GM12878 (cell line): ENCODE data around the gene CNTN3. TPM values are rescaled to one million over a fixed set of nuclear protein-coding genes. Genes with fewer than 3 reads are reported as not detected.

ENCODE experiments used
- ATAC-seq: fragments of 200-7000 bp; cut with Tn5 transposase; 3 replicates; pipeline ENCODE4 v1.9.1; 2020; ENCODE audit warnings: mild to moderate bottlenecking, moderate library complexity
- BruUV-seq: library from RNA; stranded (reverse); fragments of 400-500 nt; replicated peaks from 2 replicates; lab custom pipeline; 2021; lab: Mats Ljungman, UMichigan
- CTCF ChIA-PET: fragments of 300-600 bp; sonication (Branson Sonifier 250); formaldehyde crosslinking; extraction: SDS; loops from one replicate; lab custom pipeline; 2021; ENCODE audit warnings: inconsistent platforms; lab: Yijun Ruan, JAX
- POLR2A ChIA-PET: fragments of 350-600 bp; formaldehyde crosslinking; extraction: SDS; loops from one replicate; lab custom pipeline; 2021; ENCODE audit warnings: inconsistent platforms; lab: Charles Lee
- RAD21 ChIA-PET: fragments of 300-600 bp; sonication (Branson Sonifier 250); formaldehyde crosslinking; loops from one replicate; lab custom pipeline; 2023; ENCODE audit warnings: antibody characterized with exemption; ENCODE audit not compliant: unreplicated experiment; lab: Charles Lee
- SMC1A ChIA-PET: fragments of 300-600 bp; sonication (Branson Sonifier 250); formaldehyde crosslinking; loops from one replicate; lab custom pipeline; 2023; ENCODE audit not compliant: unreplicated experiment, uncharacterized antibody; lab: Charles Lee
- DNase-seq: peaks from one replicate; pipeline ENCODE4 v3.0.0-alpha.2; 2011; ENCODE audit warnings: low read depth, low spot score
- FAIRE-seq: peaks from 3 replicates; lab custom pipeline; 2011; peaks lifted over from hg19 to GRCh38; lab: Jason Lieb, UNC
- H2AFZ ChIP-seq: 2 replicates; pipeline ENCODE4 v1.6.0; 2011; ENCODE audit warnings: low read depth, low read length, control low read depth; ENCODE audit not compliant: control insufficient read depth
- H3K27ac ChIP-seq: 2 replicates; pipeline ENCODE4 v1.5.1; 2011; ENCODE audit warnings: control low read depth; ENCODE audit not compliant: control insufficient read depth, insufficient read depth
- H3K27me3 ChIP-seq, 2 experiments: replicated peaks in 1 of 2; 2 replicates each; pipeline versions ENCODE4 v1.6.0 to v1.6.1; 2011; ENCODE audit warnings: low read length in 1 of 2; ENCODE audit not compliant: control insufficient read depth in 2 of 2, insufficient read depth in 2 of 2
- H3K36me3 ChIP-seq, 2 experiments: 2 replicates each; pipeline ENCODE4 v1.5.1; 2011; ENCODE audit warnings: low read length in 1 of 2; ENCODE audit not compliant: control insufficient read depth in 2 of 2, insufficient read depth in 2 of 2
- H3K4me1 ChIP-seq: 2 replicates; pipeline ENCODE4 v1.6.1; 2011; ENCODE audit warnings: mild to moderate bottlenecking, low read length, moderate library complexity, mixed read lengths; ENCODE audit not compliant: control insufficient read depth, insufficient read depth
- H3K4me2 ChIP-seq: 2 replicates; pipeline ENCODE4 v1.6.0; 2011; ENCODE audit warnings: control low read depth; ENCODE audit not compliant: control insufficient read depth, insufficient read depth
- H3K4me3 ChIP-seq: fragments of 200-600 bp; sonication (generic); 2 replicates; pipeline ENCODE4 v1.5.1; 2016
- H3K79me2 ChIP-seq: 2 replicates; pipeline ENCODE4 v1.6.0; 2011; ENCODE audit warnings: low read length; ENCODE audit not compliant: control insufficient read depth, insufficient read depth
- H3K9ac ChIP-seq: 2 replicates; pipeline ENCODE4 v1.8.0; 2011; ENCODE audit warnings: low read length, control low read depth, mixed read lengths; ENCODE audit not compliant: control insufficient read depth, insufficient read depth
- H3K9me3 ChIP-seq: replicated peaks from 3 replicates; pipeline ENCODE4 v1.5.1; 2011; ENCODE audit warnings: mild to moderate bottlenecking, low read length; ENCODE audit not compliant: control insufficient read depth, insufficient read depth
- H4K20me1 ChIP-seq: 2 replicates; pipeline ENCODE4 v1.6.0; 2011; ENCODE audit not compliant: control insufficient read depth, insufficient read depth
- BCLAF1 ChIP-seq: fragments of 450-650 bp; IDR thresholded peaks from 2 replicates; pipeline ENCODE4 v1.6.1; 2017; ENCODE audit warnings: antibody characterized with exemption, mild to moderate bottlenecking, moderate library complexity
- CHD2 ChIP-seq: IDR thresholded peaks from 2 replicates; pipeline ENCODE4 v1.6.1; 2011; ENCODE audit warnings: low read depth, low read length, improper control_type of control experiment, borderline replicate concordance
- ETV6 ChIP-seq, 2 experiments: fragments of 450-650 bp in 1 of 2; IDR thresholded peaks in 1 of 2; conservative IDR thresholded peaks in 1 of 2; 2 replicates each; pipeline ENCODE4 v1.6.1; 2014; ENCODE audit warnings: antibody characterized with exemption in 1 of 2, borderline replicate concordance in 1 of 2, low read depth in 1 of 2, mild to moderate bottlenecking in 1 of 2, moderate library complexity in 1 of 2
- MEF2A ChIP-seq: IDR thresholded peaks from 2 replicates; pipeline ENCODE4 v1.6.1; 2011; ENCODE audit warnings: low read depth, mild to moderate bottlenecking, low read length, moderate library complexity; ENCODE audit not compliant: insufficient read depth
- NFXL1 ChIP-seq: fragments of 450-650 bp; IDR thresholded peaks from 2 replicates; pipeline ENCODE4 v1.6.1; 2017; ENCODE audit warnings: antibody characterized with exemption, mild to moderate bottlenecking, borderline replicate concordance
- NKRF ChIP-seq: fragments of 450-650 bp; conservative IDR thresholded peaks from 2 replicates; pipeline ENCODE4 v1.6.1; 2017; ENCODE audit warnings: mild to moderate bottlenecking, moderate library complexity
- TCF7 ChIP-seq: IDR thresholded peaks from 2 replicates; pipeline ENCODE4 v1.6.1; 2014; ENCODE audit warnings: antibody characterized with exemption, borderline replicate concordance
- in situ Hi-C: fragments of 300-500 bp; cut with MboI; formaldehyde crosslinking; loops from 9 replicates; pipeline ENCODE4 v1.14.3; 2018; ENCODE audit warnings: mixed read lengths
- intact Hi-C: fragments of 100-400 bp; cut with micrococcal nuclease; formaldehyde crosslinking; loops from one replicate; pipeline ENCODE4 v1.14.2; 2022; ENCODE audit not compliant: unreplicated experiment
- polyA plus RNA-seq, 11 experiments: library from polyadenylated mRNA; depleted of rRNA in 4 of 11; unstranded in 6 of 11; stranded (reverse) in 5 of 11; fragments of >200 nt; fragmentation: Nextera tagmentation in 4 of 11; fragmentation: Illumina TruSeq in 1 of 11; extraction: Ambion mirVana in 4 of 11; extraction: Trizol in 1 of 11; gene quantifications; 1 replicate in 1 of 11; 2 replicates in 10 of 11; pipeline versions ENCODE4 v1.2.1 to v1.2.3, GENCODE V29; 2011 to 2016; ENCODE audit warnings: inconsistent platforms in 2 of 11, missing spikeins in 2 of 11, low read depth in 1 of 11
- total RNA-seq, 4 experiments: library from RNA; depleted of rRNA in 3 of 4; stranded (reverse); fragments of >200 nt in 3 of 4; fragmentation: Illumina TruSeq in 1 of 4; extraction: Trizol in 1 of 4; gene quantifications; 2 replicates each; pipeline versions ENCODE4 v1.2.1 to v1.2.3, GENCODE V29; 2013 to 2021
- TF ChIP-seq, protein P1 (sequence below): fragments of 150-350 bp; IDR thresholded peaks from 2 replicates; pipeline ENCODE4 v1.6.1; 2016; ENCODE audit warnings: low read depth, low read length
- TF ChIP-seq, protein P2 (sequence below): fragments of 450-650 bp; IDR thresholded peaks from 2 replicates; pipeline ENCODE4 v1.6.1; 2016; ENCODE audit warnings: mild to moderate bottlenecking, moderate library complexity, borderline replicate concordance
- TF ChIP-seq, protein P3 (sequence below): IDR thresholded peaks from 2 replicates; pipeline ENCODE4 v1.6.1; 2012; ENCODE audit warnings: low read depth, low read length, improper control_type of control experiment

Gene CNTN3
- total and polyA plus RNA-seq, 10 of the 15 experiments (the other 5 are each of a cell fraction or from before 2014, with no cell fraction given), result 0.14 TPM; not detected in 9

DNA sequence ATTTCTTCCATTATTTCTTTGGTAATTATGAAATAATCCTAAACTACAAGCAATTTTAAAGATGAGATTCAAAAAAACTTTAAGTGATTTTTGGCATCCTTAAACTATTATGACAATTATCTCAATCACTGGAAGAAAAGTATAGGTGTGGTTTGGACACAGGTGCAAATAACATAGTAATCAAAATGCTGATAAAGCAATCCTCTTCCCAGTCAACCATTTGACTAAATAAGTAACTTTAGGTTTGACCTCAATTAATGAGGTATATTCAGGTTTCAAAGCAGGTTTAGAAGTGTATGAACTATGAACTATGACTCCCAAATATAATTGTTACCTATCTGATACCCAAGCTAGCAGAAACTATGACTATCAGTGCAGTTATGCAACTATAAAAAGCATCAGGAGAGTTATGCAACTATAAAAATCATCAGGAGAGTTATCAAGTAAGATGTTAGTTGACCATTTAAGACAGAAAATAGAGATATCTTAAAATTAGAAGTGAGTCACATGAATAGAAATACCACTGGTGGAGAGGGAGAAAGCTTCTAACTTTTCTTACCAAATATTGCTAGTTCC is 8.9 kb upstream of the CNTN3 start:
- Histone ChIP-seq H4K20me1 (no peaks in the 10 kb centered on the region), H3K27me3 (no peaks in the 10 kb centered on the region), H3K4me2 (no peak overlapping the region), H3K4me3 (no peak overlapping the region), H2AFZ (no peak overlapping the region), H3K9ac (no peak overlapping the region), H3K79me2 (no peaks in the 10 kb centered on the region), H3K9me3 (no peaks in the 10 kb centered on the region), H3K27ac (no peak overlapping the region), H3K4me1 (no peaks in the 10 kb centered on the region), H3K36me3 (no peaks in the 10 kb centered on the region)
- DNase-seq, result no peak
- ChIA-PET SMC1A (no interaction called here), POLR2A (no interaction called here), CTCF (no interaction called here), RAD21 (no interaction called here)
- in situ Hi-C loops (no loop called here), intact Hi-C loops (no loop called here)
- ATAC-seq, result no peak
- no TSS peak for BruUV-seq
- no peak for FAIRE-seq
- no peak for TF ChIP-seq MEF2A
- no peak for TF ChIP-seq TCF7
- TF ChIP-seq BCLAF1, result no peak
- TF ChIP-seq NKRF, result no peak
- no peak for TF ChIP-seq CHD2
- TF ChIP-seq NFXL1, result no peak
- TF ChIP-seq, protein P1, sequence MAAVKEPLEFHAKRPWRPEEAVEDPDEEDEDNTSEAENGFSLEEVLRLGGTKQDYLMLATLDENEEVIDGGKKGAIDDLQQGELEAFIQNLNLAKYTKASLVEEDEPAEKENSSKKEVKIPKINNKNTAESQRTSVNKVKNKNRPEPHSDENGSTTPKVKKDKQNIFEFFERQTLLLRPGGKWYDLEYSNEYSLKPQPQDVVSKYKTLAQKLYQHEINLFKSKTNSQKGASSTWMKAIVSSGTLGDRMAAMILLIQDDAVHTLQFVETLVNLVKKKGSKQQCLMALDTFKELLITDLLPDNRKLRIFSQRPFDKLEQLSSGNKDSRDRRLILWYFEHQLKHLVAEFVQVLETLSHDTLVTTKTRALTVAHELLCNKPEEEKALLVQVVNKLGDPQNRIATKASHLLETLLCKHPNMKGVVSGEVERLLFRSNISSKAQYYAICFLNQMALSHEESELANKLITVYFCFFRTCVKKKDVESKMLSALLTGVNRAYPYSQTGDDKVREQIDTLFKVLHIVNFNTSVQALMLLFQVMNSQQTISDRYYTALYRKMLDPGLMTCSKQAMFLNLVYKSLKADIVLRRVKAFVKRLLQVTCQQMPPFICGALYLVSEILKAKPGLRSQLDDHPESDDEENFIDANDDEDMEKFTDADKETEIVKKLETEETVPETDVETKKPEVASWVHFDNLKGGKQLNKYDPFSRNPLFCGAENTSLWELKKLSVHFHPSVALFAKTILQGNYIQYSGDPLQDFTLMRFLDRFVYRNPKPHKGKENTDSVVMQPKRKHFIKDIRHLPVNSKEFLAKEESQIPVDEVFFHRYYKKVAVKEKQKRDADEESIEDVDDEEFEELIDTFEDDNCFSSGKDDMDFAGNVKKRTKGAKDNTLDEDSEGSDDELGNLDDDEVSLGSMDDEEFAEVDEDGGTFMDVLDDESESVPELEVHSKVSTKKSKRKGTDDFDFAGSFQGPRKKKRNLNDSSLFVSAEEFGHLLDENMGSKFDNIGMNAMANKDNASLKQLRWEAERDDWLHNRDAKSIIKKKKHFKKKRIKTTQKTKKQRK, result no peak
- TF ChIP-seq, protein P2, sequence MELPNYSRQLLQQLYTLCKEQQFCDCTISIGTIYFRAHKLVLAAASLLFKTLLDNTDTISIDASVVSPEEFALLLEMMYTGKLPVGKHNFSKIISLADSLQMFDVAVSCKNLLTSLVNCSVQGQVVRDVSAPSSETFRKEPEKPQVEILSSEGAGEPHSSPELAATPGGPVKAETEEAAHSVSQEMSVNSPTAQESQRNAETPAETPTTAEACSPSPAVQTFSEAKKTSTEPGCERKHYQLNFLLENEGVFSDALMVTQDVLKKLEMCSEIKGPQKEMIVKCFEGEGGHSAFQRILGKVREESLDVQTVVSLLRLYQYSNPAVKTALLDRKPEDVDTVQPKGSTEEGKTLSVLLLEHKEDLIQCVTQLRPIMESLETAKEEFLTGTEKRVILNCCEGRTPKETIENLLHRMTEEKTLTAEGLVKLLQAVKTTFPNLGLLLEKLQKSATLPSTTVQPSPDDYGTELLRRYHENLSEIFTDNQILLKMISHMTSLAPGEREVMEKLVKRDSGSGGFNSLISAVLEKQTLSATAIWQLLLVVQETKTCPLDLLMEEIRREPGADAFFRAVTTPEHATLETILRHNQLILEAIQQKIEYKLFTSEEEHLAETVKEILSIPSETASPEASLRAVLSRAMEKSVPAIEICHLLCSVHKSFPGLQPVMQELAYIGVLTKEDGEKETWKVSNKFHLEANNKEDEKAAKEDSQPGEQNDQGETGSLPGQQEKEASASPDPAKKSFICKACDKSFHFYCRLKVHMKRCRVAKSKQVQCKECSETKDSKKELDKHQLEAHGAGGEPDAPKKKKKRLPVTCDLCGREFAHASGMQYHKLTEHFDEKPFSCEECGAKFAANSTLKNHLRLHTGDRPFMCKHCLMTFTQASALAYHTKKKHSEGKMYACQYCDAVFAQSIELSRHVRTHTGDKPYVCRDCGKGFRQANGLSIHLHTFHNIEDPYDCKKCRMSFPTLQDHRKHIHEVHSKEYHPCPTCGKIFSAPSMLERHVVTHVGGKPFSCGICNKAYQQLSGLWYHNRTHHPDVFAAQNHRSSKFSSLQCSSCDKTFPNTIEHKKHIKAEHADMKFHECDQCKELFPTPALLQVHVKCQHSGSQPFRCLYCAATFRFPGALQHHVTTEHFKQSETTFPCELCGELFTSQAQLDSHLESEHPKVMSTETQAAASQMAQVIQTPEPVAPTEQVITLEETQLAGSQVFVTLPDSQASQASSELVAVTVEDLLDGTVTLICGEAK, result no peak
- TF ChIP-seq, protein P3, sequence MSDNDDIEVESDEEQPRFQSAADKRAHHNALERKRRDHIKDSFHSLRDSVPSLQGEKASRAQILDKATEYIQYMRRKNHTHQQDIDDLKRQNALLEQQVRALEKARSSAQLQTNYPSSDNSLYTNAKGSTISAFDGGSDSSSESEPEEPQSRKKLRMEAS, result no peak
- TF ChIP-seq ETV6 (conservative IDR thresholded peaks at IDR 0.05 in 1 of 2, IDR thresholded peaks at IDR 0.05 in 1 of 2; ENCODE audit: borderline replicate concordance in 1 of 2, low read depth in 1 of 2), result no peak
